DOHH2 (cell line): ENCODE data around the gene CFAP74.

Experiments used
- H3F3A ChIP-seq: fragments of 200-600 bp; sonication (generic), shearing (Covaris generic); 2 replicates; pipeline ENCODE4 v1.6.0; 2016; ENCODE audit warnings: antibody characterized with exemption, mild to moderate bottlenecking; ENCODE audit not compliant: control insufficient read depth, insufficient read depth
- H3K27ac ChIP-seq: fragments of 200-600 bp; sonication (generic); 2 replicates; pipeline ENCODE4 v1.5.1; 2014; ENCODE audit warnings: low read depth, mild to moderate bottlenecking, low read length, moderate library complexity
- H3K27me3 ChIP-seq: fragments of 200-600 bp; sonication (generic); 2 replicates; pipeline ENCODE4 v1.6.1; 2014; ENCODE audit warnings: mild to moderate bottlenecking, low read length, mixed read lengths; ENCODE audit not compliant: control insufficient read depth
- H3K36me3 ChIP-seq: fragments of 200-600 bp; sonication (generic); 2 replicates; pipeline ENCODE4 v1.6.1; 2014; ENCODE audit warnings: mild to moderate bottlenecking, low read length, moderate library complexity, mixed read lengths; ENCODE audit not compliant: control insufficient read depth
- H3K4me1 ChIP-seq: fragments of 200-600 bp; sonication (generic); 2 replicates; pipeline ENCODE4 v1.6.1; 2014; ENCODE audit warnings: mild to moderate bottlenecking, low read length, mixed read lengths; ENCODE audit not compliant: control insufficient read depth
- H3K4me2 ChIP-seq: fragments of 200-600 bp; sonication (generic); 2 replicates; pipeline ENCODE4 v1.6.0; 2014; ENCODE audit warnings: mild to moderate bottlenecking, low read length, moderate library complexity
- H3K4me3 ChIP-seq: fragments of 200-600 bp; sonication (generic); 2 replicates; pipeline ENCODE4 v1.5.1; 2014; ENCODE audit warnings: mild to moderate bottlenecking, low read length, mixed read lengths
- H3K79me2 ChIP-seq: fragments of 200-600 bp; sonication (generic); 2 replicates; pipeline ENCODE4 v1.6.1; 2014; ENCODE audit warnings: mild to moderate bottlenecking, low read length, mixed read lengths; ENCODE audit not compliant: control insufficient read depth
- H3K9me2 ChIP-seq: fragments of 200-600 bp; sonication (generic); replicated peaks from 2 replicates; pipeline ENCODE4 v1.6.1; 2014; ENCODE audit warnings: mild to moderate bottlenecking, low read length, mixed read lengths; ENCODE audit not compliant: control insufficient read depth
- H3K9me3 ChIP-seq: fragments of 200-600 bp; sonication (generic); 2 replicates; pipeline ENCODE4 v1.6.1; 2014; ENCODE audit warnings: antibody characterized with exemption, low read length, mixed read lengths; ENCODE audit not compliant: control insufficient read depth, insufficient read depth
- H4K20me1 ChIP-seq: fragments of 200-600 bp; sonication (generic); 2 replicates; pipeline ENCODE4 v1.6.0; 2014; ENCODE audit warnings: low read depth, mild to moderate bottlenecking, antibody characterized with exemption, low read length, moderate library complexity; ENCODE audit not compliant: control insufficient read depth, insufficient read depth
- EZH2phosphoT487 ChIP-seq: fragments of 200-600 bp; sonication (generic); IDR thresholded peaks from 2 replicates; pipeline ENCODE4 v1.6.1; 2017; ENCODE audit warnings: borderline replicate concordance, mild to moderate bottlenecking, antibody characterized with exemption, low read length, moderate library complexity, mixed read lengths
- TF ChIP-seq, protein P1 (sequence below): fragments of 200-600 bp; sonication (generic); IDR thresholded peaks from one replicate; pipeline ENCODE4 v1.5.1; 2014; ENCODE audit warnings: antibody characterized with exemption, mild to moderate bottlenecking, low read depth, low read length; ENCODE audit not compliant: poor library complexity, severe bottlenecking

Gene CFAP74

DNA sequence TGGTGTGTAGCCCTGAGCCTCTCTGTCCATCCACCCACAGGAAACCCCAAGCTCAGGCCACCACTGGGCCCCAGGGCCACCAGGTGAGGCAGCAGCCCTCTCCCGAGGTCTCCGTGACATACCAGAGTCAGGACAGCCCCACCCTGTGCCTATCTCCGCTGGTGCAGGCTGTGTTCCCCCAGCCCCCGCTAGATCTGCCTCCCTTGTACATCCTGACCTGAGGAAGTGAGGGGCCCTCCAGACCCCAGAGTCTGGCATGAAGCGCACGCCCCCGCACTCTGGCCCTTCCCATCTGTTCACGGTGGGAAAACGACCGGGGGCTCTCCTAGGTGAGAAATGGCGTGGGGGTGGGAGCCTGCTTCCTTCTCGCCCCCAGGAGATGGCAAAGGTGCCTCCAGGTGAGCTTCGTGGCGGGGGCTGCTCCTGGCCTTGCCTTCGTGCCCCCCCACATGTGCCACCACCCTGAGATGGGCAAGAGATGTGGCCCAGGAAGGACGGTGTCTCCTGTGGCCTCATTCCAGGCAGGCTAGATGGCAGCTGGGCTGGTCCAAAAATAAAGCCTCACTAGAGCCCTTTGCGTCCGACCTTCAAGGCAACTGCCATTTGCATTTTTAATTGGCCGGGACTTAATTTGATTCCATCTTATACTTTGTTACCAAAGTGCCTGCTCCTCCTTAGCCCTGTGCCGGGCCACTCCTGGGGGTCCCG lies 18.6 kb upstream of the CFAP74 start:
- no peak overlapping the region for H3K4me3 ChIP-seq
- H4K20me1 ChIP-seq: no peaks in the 10 kb centered on the region
- TF ChIP-seq EZH2phosphoT487: no peak
- TF ChIP-seq, protein P1, sequence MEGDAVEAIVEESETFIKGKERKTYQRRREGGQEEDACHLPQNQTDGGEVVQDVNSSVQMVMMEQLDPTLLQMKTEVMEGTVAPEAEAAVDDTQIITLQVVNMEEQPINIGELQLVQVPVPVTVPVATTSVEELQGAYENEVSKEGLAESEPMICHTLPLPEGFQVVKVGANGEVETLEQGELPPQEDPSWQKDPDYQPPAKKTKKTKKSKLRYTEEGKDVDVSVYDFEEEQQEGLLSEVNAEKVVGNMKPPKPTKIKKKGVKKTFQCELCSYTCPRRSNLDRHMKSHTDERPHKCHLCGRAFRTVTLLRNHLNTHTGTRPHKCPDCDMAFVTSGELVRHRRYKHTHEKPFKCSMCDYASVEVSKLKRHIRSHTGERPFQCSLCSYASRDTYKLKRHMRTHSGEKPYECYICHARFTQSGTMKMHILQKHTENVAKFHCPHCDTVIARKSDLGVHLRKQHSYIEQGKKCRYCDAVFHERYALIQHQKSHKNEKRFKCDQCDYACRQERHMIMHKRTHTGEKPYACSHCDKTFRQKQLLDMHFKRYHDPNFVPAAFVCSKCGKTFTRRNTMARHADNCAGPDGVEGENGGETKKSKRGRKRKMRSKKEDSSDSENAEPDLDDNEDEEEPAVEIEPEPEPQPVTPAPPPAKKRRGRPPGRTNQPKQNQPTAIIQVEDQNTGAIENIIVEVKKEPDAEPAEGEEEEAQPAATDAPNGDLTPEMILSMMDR: no peak
- no peaks in the 10 kb centered on the region for H3F3A ChIP-seq
- no peak overlapping the region for H3K27ac ChIP-seq
- H3K9me2 ChIP-seq: no peaks in the 10 kb centered on the region
- no peaks in the 10 kb centered on the region for H3K9me3 ChIP-seq
- H3K27me3 ChIP-seq: no peaks in the 10 kb centered on the region
- H3K79me2 ChIP-seq: no peaks in the 10 kb centered on the region
- no peaks in the 10 kb centered on the region for H3K36me3 ChIP-seq
- H3K4me1 ChIP-seq: no peaks in the 10 kb centered on the region; the same call in 1 of the 2 replicates
- H3K4me2 ChIP-seq: no peak overlapping the region

DNA sequence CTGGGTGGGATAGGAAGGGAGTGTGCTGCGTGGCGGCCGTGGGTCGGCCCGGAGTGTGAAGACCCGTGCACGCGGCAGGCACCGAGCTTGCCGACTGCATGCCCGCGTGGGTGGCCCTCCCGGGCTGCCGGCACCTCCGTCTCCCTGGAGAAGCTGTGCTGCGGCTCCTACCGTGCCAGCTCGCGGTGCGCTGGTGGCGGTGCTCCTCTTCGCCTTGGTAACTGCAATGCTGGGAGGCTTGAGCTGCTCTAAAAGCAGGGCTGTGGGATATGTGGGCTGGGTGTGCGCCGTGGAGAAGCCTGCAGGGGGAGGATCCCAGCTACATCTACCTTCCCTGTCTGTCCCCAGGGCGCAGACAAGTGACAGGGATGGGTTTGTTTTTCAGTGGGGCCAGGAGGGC lies 18.0 kb upstream of the CFAP74 start:
- Histone ChIP-seq H3K9me2 (no peaks in the 10 kb centered on the region), H3K4me3 (no peak overlapping the region), H3K9me3 (no peaks in the 10 kb centered on the region), H3K27ac (no peak overlapping the region), H3K79me2 (no peaks in the 10 kb centered on the region), H3K4me2 (no peak overlapping the region), H3K27me3 (no peaks in the 10 kb centered on the region), H4K20me1 (no peaks in the 10 kb centered on the region), H3K36me3 (no peaks in the 10 kb centered on the region), H3K4me1 (no peaks in the 10 kb centered on the region; the same call in 1 of the 2 replicates), H3F3A (no peaks in the 10 kb centered on the region)
- TF ChIP-seq, protein P1: no peak
- TF ChIP-seq EZH2phosphoT487: no peak

DNA sequence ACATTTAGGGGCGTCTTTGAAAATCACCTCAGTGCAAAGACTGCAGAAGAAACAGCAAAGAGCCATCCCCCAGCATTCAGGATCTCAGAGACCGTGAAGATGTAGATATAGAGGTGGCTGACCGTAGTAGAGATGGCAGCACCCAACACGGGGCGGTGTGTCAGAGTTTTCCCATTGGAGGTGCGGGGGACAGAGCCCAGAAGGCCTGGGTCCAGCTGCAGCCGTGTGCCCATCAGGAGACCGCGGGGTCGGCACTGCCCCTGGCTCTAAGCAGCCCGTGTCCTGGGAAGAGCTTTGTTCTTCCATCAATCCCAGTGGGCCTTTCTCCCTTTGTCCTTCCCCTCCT lies 16.7 kb upstream of the CFAP74 start:
- no peaks in the 10 kb centered on the region for H3K79me2 ChIP-seq
- H3K27me3 ChIP-seq: no peaks in the 10 kb centered on the region
- H3K9me2 ChIP-seq: no peaks in the 10 kb centered on the region
- H3K36me3 ChIP-seq: no peaks in the 10 kb centered on the region
- no peaks in the 10 kb centered on the region for H3K4me1 ChIP-seq
- no peak overlapping the region for H3K4me2 ChIP-seq
- TF ChIP-seq EZH2phosphoT487: no peak
- TF ChIP-seq, protein P1: no peak
- no peaks in the 10 kb centered on the region for H3K9me3 ChIP-seq
- no peaks in the 10 kb centered on the region for H3F3A ChIP-seq
- H4K20me1 ChIP-seq: no peaks in the 10 kb centered on the region
- H3K4me3 ChIP-seq: no peak overlapping the region
- H3K27ac ChIP-seq: no peak overlapping the region
